MM.1S (cell line): Measurements from ENCODE around the gene PSD.

Source experiments
- EZH2 ChIP-seq: fragments of 300-600 bp; sonication (generic); optimal IDR thresholded peaks from 2 replicates; pipeline ENCODE3; 2017; ENCODE audit warnings: low read depth, mild to moderate bottlenecking, antibody characterized with exemption, low read length, mixed read lengths
- TF ChIP-seq, protein P1 (sequence below): fragments of 300-600 bp; sonication (generic); IDR thresholded peaks from 2 replicates; pipeline ENCODE4 v1.5.1; 2016; ENCODE audit warnings: antibody characterized with exemption, low read length, mixed read lengths

DNA sequence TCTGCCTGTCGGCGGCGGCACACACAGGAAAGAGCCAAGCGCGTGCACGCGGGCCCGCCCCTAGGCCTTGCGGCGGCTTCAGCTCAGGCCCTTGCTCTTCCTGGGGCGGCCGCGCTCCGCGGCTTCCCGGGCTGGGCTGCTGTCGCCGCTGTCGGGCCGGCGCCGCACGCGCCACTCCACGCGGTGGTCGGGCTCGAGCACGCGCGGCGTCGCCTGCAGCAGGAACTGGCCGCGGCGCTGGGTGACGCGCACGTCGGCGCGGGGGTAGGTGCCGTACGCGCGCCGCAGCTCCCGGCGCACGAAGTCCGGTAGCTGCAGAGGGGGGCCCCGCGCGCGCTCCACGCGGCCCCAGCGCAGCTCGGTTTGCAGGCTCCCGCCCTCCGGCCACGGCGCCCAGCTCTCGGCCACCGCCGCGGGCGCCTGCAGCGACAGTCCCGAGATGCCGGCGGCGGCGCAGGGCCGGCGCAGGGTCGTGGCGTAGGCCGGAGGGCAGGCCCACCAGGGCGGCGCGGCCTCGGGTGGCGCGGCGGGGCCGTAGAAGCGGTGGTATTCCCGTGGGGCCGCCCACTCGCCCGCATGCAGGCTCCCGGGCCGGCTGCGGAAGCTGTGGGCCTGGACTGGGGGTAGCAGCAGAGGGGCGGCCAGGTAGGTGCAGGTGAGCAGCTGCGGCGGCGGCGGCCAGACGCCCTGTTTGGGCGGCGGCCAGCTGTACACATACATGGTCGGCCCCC lies 32.0 kb upstream of the PSD start:
- TF ChIP-seq, protein P1, sequence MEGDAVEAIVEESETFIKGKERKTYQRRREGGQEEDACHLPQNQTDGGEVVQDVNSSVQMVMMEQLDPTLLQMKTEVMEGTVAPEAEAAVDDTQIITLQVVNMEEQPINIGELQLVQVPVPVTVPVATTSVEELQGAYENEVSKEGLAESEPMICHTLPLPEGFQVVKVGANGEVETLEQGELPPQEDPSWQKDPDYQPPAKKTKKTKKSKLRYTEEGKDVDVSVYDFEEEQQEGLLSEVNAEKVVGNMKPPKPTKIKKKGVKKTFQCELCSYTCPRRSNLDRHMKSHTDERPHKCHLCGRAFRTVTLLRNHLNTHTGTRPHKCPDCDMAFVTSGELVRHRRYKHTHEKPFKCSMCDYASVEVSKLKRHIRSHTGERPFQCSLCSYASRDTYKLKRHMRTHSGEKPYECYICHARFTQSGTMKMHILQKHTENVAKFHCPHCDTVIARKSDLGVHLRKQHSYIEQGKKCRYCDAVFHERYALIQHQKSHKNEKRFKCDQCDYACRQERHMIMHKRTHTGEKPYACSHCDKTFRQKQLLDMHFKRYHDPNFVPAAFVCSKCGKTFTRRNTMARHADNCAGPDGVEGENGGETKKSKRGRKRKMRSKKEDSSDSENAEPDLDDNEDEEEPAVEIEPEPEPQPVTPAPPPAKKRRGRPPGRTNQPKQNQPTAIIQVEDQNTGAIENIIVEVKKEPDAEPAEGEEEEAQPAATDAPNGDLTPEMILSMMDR: no peak
- no peak for TF ChIP-seq EZH2
